AG04450 (cell line): ENCODE measurements around the gene INSRR. TPM values are rescaled to one million over a fixed set of nuclear protein-coding genes. Genes with fewer than 3 reads are reported as not detected.

ENCODE experiments used
- CTCF ChIA-PET: fragments of 300-600, 350-600 bp; formaldehyde crosslinking; extraction: SDS; loops from one replicate; lab custom pipeline; 2022; ENCODE audit warnings: antibody characterized with exemption, inconsistent platforms; lab: Charles Lee
- POLR2A ChIA-PET: fragments of 350-600 bp; formaldehyde crosslinking; extraction: SDS; loops from one replicate; lab custom pipeline; 2021; ENCODE audit warnings: antibody characterized with exemption, inconsistent platforms; lab: Yijun Ruan, JAX
- DNase-seq: peaks from one replicate; pipeline ENCODE4 v3.0.0-alpha.2; 2011; ENCODE audit warnings: low read depth, low spot score
- H3K27ac ChIP-seq: one replicate; pipeline ENCODE4 v1.5.1; 2012; ENCODE audit warnings: low read depth, low read length, control low read depth
- H3K27me3 ChIP-seq: one replicate; pipeline ENCODE4 v1.6.0; 2012; ENCODE audit warnings: low read length; ENCODE audit not compliant: control insufficient read depth, insufficient read depth
- H3K4me3 ChIP-seq: 2 replicates; pipeline ENCODE4 v1.5.1; 2011; ENCODE audit warnings: mild to moderate bottlenecking, low read depth, low read length, control low read depth
- H3K9me3 ChIP-seq: 2 replicates; pipeline ENCODE4 v1.5.1; 2012; ENCODE audit warnings: low read length; ENCODE audit not compliant: control insufficient read depth, insufficient read depth
- polyA minus RNA-seq: library from RNA; depleted of rRNA, polyadenylated mRNA; stranded (reverse); fragments of >200 nt; gene quantifications from 2 replicates; pipeline ENCODE4 v1.2.3, GENCODE V29; 2011; rRNA and poly(A)+ RNA removed
- polyA plus RNA-seq: library from polyadenylated mRNA; depleted of rRNA; stranded (reverse); fragments of >200 nt; gene quantifications from 2 replicates; pipeline ENCODE4 v1.2.3, GENCODE V29; 2011; rRNA removed
- TF ChIP-seq, protein P1 (sequence below): IDR thresholded peaks from 2 replicates; pipeline ENCODE4 v1.5.1; 2011; ENCODE audit warnings: low read depth, low read length, control low read depth, inconsistent platforms

Gene INSRR
- polyA plus RNA-seq (not detected in 2 replicates), polyA minus RNA-seq (not detected in 2 replicates)

DNA sequence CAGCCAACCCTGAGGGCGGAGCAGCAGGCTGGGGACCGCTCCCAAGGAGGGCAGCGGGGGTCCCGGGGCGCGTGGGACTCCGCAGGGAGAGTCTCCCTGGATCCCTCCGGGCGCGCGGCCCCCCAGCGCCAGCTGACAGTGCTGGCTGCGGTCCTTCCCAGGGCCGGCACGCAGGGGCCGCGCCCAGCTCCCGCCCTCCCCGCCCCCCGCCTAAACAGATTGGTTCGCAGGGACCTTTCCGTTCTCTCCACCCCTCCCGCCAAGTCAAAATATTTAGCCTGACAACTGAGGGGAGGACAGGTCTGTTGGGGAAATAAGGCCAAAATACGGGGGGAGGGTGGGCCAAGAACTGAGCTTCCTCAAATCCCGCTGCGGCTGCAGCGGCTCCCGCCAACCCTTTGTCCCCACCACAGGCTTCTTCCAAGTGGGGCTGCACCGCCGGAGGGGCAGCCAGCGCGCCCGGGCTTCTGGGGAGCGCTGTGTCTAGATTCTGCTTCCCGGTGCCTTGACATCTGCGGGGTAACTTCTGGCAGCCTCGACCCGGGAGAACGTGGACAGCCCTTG is at the start of gene INSRR:
TSS of gene INSRR (minus strand) at position 159 of the 564 bp plus-strand sequence. CDS start 496 bp downstream, outside the sequence.
- Histone ChIP-seq H3K27me3 (peaks cover 78% of the 10 kb centered on the region), H3K27ac (no peak within 1 kb of the TSS), H3K4me3 (peak within 1 kb of the TSS; percentile 32), H3K9me3 (peaks cover 3% of the 10 kb centered on the region; the same call in 1 of the 2 replicates)
- POLR2A ChIA-PET: interaction anchor here (0.9 to 1.8 kb wide), 2 partner anchors 107 to 131 kb away, joined by 3 to 4 read pairs; partner anchors contain the start of genes HDGF, ISG20L2 and METTL25B
- DNase-seq: no peak
- TF ChIP-seq, protein P1, sequence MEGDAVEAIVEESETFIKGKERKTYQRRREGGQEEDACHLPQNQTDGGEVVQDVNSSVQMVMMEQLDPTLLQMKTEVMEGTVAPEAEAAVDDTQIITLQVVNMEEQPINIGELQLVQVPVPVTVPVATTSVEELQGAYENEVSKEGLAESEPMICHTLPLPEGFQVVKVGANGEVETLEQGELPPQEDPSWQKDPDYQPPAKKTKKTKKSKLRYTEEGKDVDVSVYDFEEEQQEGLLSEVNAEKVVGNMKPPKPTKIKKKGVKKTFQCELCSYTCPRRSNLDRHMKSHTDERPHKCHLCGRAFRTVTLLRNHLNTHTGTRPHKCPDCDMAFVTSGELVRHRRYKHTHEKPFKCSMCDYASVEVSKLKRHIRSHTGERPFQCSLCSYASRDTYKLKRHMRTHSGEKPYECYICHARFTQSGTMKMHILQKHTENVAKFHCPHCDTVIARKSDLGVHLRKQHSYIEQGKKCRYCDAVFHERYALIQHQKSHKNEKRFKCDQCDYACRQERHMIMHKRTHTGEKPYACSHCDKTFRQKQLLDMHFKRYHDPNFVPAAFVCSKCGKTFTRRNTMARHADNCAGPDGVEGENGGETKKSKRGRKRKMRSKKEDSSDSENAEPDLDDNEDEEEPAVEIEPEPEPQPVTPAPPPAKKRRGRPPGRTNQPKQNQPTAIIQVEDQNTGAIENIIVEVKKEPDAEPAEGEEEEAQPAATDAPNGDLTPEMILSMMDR: no peak
- CTCF ChIA-PET: interaction anchor here (0.8 to 5.5 kb wide), 19 partner anchors 10 to 170 kb away, joined by 3 to 72 read pairs (median 7); partner anchors contain the start of gene METTL25B

DNA sequence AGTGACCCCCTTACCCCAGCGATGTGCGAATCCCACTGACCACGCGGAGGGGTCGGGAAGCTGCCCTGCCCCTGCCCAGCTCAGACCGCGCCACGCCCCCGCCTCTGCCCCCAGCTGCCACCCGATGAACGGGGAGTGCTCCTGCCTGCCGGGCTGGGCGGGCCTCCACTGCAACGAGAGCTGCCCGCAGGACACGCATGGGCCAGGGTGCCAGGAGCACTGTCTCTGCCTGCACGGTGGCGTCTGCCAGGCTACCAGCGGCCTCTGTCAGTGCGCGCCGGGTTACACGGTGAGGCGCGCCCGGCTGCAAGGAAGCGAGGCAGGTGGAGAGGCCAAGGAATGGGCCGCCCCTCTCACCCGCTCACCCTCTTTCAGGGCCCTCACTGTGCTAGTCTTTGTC is 49.6 kb upstream of the INSRR start:
- POLR2A ChIA-PET: no interaction called here
- H3K4me3 ChIP-seq: no peak overlapping the region
- no peak overlapping the region for H3K27ac ChIP-seq
- H3K27me3 ChIP-seq: no peaks in the 10 kb centered on the region
- no peak for DNase-seq
- TF ChIP-seq, protein P1: no peak
- CTCF ChIA-PET: interaction anchor here (0.7 to 1.3 kb wide), 3 partner anchors 8 to 29 kb away, joined by 3 to 6 read pairs (median 4); no protein-coding TSS in a partner anchor
- H3K9me3 ChIP-seq: peaks cover 9% of the 10 kb centered on the region

DNA sequence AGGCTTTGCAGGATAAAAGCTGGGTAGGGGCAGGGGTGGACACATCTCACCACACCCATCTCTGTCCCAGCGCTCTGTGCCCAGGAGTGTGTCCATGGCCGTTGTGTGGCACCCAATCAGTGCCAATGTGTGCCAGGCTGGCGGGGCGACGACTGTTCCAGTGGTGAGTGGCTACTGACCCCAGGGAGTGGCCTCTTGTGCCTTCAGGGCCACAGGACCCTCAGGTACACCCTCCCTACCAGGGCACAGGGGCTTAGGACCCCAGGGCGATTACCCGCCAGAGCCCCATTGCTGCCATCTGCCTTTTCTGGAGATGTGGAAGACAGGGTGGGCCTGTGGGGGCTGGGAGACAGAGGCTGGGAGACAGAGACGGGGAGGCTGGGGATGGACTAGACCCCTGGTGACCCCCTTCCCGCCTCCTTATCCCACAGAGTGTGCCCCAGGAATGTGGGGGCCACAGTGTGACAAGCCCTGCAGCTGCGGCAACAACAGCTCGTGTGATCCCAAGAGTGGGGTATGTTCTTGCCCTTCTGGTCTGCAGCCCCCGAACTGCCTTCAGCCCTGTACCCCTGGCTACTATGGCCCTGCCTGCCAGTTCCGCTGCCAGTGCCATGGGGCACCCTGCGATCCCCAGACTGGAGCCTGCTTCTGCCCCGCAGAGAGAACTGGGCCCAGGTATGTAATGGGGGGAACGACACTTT is 47.4 kb upstream of the INSRR start:
- ChIA-PET CTCF (no interaction called here), POLR2A (no interaction called here)
- Histone ChIP-seq H3K9me3 (peaks cover 9% of the 10 kb centered on the region), H3K4me3 (no peak overlapping the region), H3K27me3 (no peaks in the 10 kb centered on the region), H3K27ac (no peak overlapping the region)
- DNase-seq: no peak
- TF ChIP-seq, protein P1: no peak

DNA sequence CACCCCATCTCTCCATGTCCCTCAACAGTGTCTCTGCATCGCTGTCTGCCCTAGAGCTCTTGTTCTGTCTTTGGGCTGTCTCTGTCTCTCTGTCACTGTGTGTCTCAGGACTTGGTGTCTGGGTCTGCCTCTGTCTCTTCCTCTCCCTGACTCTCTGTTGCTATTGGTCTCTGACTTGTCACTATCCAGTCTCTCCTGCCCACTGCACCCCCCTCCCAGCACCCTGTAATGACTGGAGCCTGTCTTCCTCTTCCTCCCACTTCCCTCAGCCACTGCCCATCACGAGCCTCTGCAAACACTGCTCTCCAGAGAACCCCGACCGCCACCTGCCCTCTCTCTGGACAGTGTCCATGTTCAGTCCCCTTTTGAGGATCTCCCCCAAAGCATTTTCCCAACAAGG is 46.7 kb upstream of the INSRR start:
- peaks cover 9% of the 10 kb centered on the region for H3K9me3 ChIP-seq
- no peaks in the 10 kb centered on the region for H3K27me3 ChIP-seq
- TF ChIP-seq, protein P1: no peak
- H3K4me3 ChIP-seq: no peak overlapping the region
- H3K27ac ChIP-seq: no peak overlapping the region
- ChIA-PET POLR2A (no interaction called here), CTCF (no interaction called here)
- no peak for DNase-seq

DNA sequence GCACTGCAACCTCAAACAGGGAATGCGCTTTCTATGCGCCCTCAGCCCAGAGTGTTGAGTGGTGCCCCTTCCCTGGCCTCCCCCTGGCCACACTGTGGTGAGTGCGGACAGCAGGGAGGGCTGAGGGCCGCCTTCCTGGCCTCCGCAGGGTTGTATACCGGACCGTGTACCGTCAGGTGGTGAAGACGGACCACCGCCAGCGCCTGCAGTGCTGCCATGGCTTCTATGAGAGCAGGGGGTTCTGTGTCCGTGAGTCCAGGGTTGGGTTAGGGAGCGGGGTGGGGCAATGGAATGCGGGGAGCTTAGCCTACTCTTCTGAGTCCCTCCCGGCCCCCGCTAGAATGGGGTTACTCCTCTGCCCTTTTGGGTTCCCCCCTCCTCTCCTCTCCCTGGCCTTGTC is 46.3 kb upstream of the INSRR start:
- ChIA-PET POLR2A (no interaction called here), CTCF (no interaction called here)
- H3K27ac ChIP-seq: no peak overlapping the region
- no peak for DNase-seq
- TF ChIP-seq, protein P1: no peak
- peaks cover 9% of the 10 kb centered on the region for H3K9me3 ChIP-seq
- H3K4me3 ChIP-seq: no peak overlapping the region
- no peaks in the 10 kb centered on the region for H3K27me3 ChIP-seq
